ENCODE results near the gene MAP2K5.
"Not testable (repeated sequence)": the region's sequence is repeated elsewhere in the genome, so short reads cannot be mapped to it uniquely, and the experiment has no call there.

Gene MAP2K5

DNA sequence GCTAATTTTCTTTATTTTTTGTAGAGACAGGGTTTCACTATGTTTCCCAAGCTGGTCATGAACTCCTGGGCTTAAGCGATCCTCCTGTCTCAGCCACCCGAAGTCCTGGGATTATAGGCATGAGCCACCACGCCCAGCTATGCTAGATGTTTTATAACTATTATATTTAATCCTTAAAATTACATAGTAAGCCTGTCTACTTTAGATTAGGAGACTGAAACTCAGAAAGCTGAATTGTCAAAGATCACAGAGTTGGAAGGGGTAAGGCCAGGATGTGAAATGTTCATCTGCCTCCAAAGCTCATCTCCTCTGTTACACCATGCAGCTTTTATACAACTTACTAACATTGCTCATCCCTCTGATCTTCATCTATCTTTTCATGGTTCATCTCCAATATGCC, 89.8 kb downstream of the MAP2K5 start:
- TF ChIP-seq CTCF (IDR thresholded peaks at IDR 0.05; ENCODE audit: extremely low read depth, insufficient read depth, missing control alignments) = no peak
- in situ Hi-C loops (cut with MboI; ENCODE audit: low pct_unique_long_range_greater_than_20kb, low sequenced_read_pairs, unreplicated experiment) = no loop called here
- DNase-seq (ENCODE audit: low spot score) = no peak

DNA sequence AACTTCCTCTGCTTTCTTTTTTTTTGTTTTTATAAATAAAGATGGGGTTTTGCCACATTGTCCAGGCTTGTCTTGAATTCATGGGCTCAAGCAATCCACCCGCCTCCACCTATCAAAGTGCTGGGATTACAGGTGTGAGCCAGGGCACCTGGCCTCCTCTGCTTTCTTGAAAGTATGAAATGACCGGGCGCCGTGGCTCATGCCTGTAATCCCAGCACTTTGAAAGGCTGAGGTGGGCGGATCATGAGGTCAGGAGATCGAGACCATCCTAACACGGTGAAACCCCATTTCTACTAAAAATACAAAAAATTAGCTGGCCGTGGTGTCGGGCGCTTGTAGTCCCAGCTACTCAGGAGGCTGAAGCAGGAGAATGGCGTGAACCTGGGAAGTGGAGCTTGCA, 93.4 kb downstream of the MAP2K5 start:
- DNase-seq (ENCODE audit: low spot score); in situ Hi-C loops (cut with MboI; ENCODE audit: low pct_unique_long_range_greater_than_20kb, low sequenced_read_pairs, unreplicated experiment): not testable (repeated sequence)

DNA sequence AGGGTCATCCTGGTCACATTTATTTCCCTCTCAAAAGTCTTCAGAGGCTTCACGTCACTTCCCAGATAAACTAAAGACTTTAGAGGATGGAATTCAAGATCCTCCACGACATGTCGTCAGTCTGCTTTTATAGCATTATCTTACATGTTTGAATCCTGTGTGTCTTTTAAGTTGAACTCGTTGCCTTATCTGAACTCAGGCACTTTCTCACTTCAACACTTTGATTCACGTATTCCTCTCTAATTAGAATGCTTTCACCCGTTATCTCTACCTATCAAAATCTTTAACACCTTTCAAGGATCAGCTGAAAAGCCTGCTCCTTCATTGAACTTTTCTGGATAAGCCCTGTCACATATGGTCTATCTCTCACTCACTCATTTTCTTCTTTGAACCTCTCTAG, 97.1 kb downstream of the MAP2K5 start:
- in situ Hi-C loops (cut with MboI; ENCODE audit: low pct_unique_long_range_greater_than_20kb, low sequenced_read_pairs, unreplicated experiment) = no loop called here
- TF ChIP-seq CTCF (IDR thresholded peaks at IDR 0.05; ENCODE audit: extremely low read depth, insufficient read depth, missing control alignments) = no peak
- no peak for DNase-seq (ENCODE audit: low spot score)

GRCh38 chr15:67641453-67641852, 99.0 kb downstream of the MAP2K5 start:
- no peak for TF ChIP-seq CTCF (IDR thresholded peaks at IDR 0.05; ENCODE audit: extremely low read depth, insufficient read depth, missing control alignments)
- in situ Hi-C loops (cut with MboI; ENCODE audit: low pct_unique_long_range_greater_than_20kb, low sequenced_read_pairs, unreplicated experiment) = no loop called here
- no peak for DNase-seq (ENCODE audit: low spot score)

DNA sequence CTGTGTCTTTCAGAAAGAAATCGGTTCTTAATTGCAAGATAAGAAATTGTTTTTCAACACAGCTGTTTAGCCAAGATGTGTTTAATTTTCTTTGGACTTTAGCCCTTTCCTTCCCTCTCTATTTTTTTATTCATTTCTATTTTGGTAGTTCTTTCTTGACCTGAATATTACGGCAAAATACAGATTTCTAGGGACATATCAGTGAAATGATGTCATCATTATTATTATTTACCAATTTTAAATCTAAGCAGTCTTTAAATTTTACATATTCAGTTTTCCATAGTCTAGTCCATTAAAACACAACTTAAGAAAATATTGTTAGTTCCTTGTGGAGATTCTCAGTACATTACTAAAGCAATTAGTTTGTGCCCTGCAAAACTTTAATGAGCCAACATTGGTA, 104.3 kb downstream of the MAP2K5 start:
- in situ Hi-C loops (cut with MboI; ENCODE audit: low pct_unique_long_range_greater_than_20kb, low sequenced_read_pairs, unreplicated experiment) = no loop called here
- no peak for DNase-seq (ENCODE audit: low spot score)
- TF ChIP-seq CTCF (IDR thresholded peaks at IDR 0.05; ENCODE audit: extremely low read depth, insufficient read depth, missing control alignments) = no peak

DNA sequence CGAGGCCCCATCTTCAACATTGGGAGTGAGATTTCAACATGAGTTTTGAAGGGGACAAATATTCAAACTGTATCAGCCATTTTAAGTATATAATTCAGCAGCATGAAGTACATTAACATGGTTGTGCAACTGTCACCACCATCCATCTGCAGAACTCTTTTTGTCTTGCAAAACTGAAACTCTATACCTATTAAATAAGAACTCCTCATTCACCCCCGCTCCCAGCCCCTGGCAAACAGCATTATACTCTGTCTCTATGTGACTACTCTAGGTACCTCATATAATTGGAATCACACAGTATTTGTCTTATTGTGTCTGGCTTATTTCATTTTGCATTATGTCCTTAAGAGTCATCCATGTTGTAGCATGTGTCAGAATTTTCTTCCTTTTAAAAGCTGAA, 110.1 kb downstream of the MAP2K5 start:
- no peak for TF ChIP-seq CTCF (IDR thresholded peaks at IDR 0.05; ENCODE audit: extremely low read depth, insufficient read depth, missing control alignments)
- in situ Hi-C loops (cut with MboI; ENCODE audit: low pct_unique_long_range_greater_than_20kb, low sequenced_read_pairs, unreplicated experiment) = no loop called here
- DNase-seq (ENCODE audit: low spot score) = no peak

DNA sequence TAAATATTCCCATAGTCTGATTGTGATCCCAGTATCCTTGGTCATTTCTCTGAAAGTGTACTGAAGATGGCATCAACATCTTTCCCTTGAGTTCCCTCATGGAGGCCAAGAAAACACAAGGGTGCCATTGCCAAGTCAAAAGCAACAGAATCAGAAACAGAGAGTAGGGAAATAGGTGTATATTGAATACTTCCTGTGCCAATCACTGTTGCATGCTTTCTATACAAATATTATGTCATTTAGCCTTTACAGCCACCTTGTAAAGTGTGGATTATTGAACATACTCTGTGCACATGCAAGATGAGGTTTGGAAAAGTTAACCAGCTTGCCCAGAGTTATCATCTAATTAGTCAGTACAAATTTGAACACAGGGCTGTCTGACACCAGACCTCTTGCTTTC, 117.9 kb downstream of the MAP2K5 start:
- no peak for TF ChIP-seq CTCF (IDR thresholded peaks at IDR 0.05; ENCODE audit: extremely low read depth, insufficient read depth, missing control alignments)

More for the DNA sequence above, 117.9 kb downstream of the MAP2K5 start:
- DNase-seq (ENCODE audit: low spot score) = no peak
- in situ Hi-C loops (cut with MboI; ENCODE audit: low pct_unique_long_range_greater_than_20kb, low sequenced_read_pairs, unreplicated experiment) = no loop called here

All from GM13977 (cell line).